HG03139 (cell line): ENCODE data around the gene HEY2.
"Not testable (repeated sequence)": the region's sequence is repeated elsewhere in the genome, so short reads cannot be mapped to it uniquely, and the experiment has no call there.

Source experiments
- ATAC-seq: cut with Tn5 transposase; IDR thresholded peaks from one replicate; pipeline ENCODE4 v1.9.1; 2021; ENCODE audit not compliant: unreplicated experiment

Gene HEY2

GRCh38 chr6:125765944-125766343, 16.5 kb downstream of the HEY2 start:
- ATAC-seq: no peak

- no peak for ATAC-seq
Observed at GRCh38 chr6:125766641-125767040, 17.2 kb downstream of the HEY2 start.

GRCh38 chr6:125769147-125769783, 19.8 kb downstream of the HEY2 start:
- no peak for ATAC-seq

- no peak for ATAC-seq
Observed at GRCh38 chr6:125773387-125774341, 24.2 kb downstream of the HEY2 start.

- ATAC-seq: not testable (repeated sequence)
Observed at GRCh38 chr6:125776107-125776826, 26.8 kb downstream of the HEY2 start.

GRCh38 chr6:125779924-125780539, 30.6 kb downstream of the HEY2 start:
- ATAC-seq: peak; percentile 77

GRCh38 chr6:125780540-125781313, 31.3 kb downstream of the HEY2 start:
- peak; percentile 68 for ATAC-seq

GRCh38 chr6:125781314-125781868, 32.0 kb downstream of the HEY2 start:
- ATAC-seq: peak; percentile 34

- ATAC-seq: no peak
Observed at GRCh38 chr6:125784365-125784764, 34.9 kb downstream of the HEY2 start.

- ATAC-seq: no peak
Observed at GRCh38 chr6:125787791-125788190, 38.4 kb downstream of the HEY2 start.

- ATAC-seq: no peak
Observed at GRCh38 chr6:125789167-125789566, 39.7 kb downstream of the HEY2 start.

GRCh38 chr6:125789576-125790357, 40.3 kb downstream of the HEY2 start:
- ATAC-seq: peak; percentile 14

- peak; percentile 66 for ATAC-seq
Observed at GRCh38 chr6:125790358-125791150, 41.1 kb downstream of the HEY2 start, which contains the start of gene NCOA7. NCOA7 (plus strand) TSS chr6:125790960; CDS start chr6:125815355, 24,395 bp downstream.

GRCh38 chr6:125791151-125791819, 41.9 kb downstream of the HEY2 start:
- peak; percentile 36 for ATAC-seq

GRCh38 chr6:125791820-125792165, 42.4 kb downstream of the HEY2 start:
- no peak for ATAC-seq

GRCh38 chr6:125792172-125792571, 42.7 kb downstream of the HEY2 start:
- no peak for ATAC-seq

- ATAC-seq: no peak
Observed at GRCh38 chr6:125792680-125793079, 43.2 kb downstream of the HEY2 start.

GRCh38 chr6:125793280-125793679, 43.8 kb downstream of the HEY2 start:
- no peak for ATAC-seq
